GM12878 (cell line): Measurements from ENCODE around the gene CGN.

Experiments
- BRCA1 ChIP-seq: IDR thresholded peaks from 2 replicates; pipeline ENCODE4 v1.6.1; 2011; ENCODE audit warnings: low read depth, low read length, improper control_type of control experiment
- EP300 ChIP-seq, 2 experiments: fragments of 150-350 bp in 1 of 2; IDR thresholded peaks; 2 replicates each; pipeline ENCODE4 v1.6.1; 2011 to 2012; ENCODE audit warnings: low read depth in 2 of 2, low read length in 2 of 2, borderline replicate concordance in 1 of 2, improper control_type of control experiment in 1 of 2, inconsistent platforms in 1 of 2; ENCODE audit not compliant: control insufficient read depth in 1 of 2
- FOXM1 ChIP-seq: IDR thresholded peaks from 2 replicates; pipeline ENCODE4 v1.6.1; 2012; ENCODE audit warnings: low read depth, mild to moderate bottlenecking, inconsistent platforms, low read length, moderate library complexity
- PML ChIP-seq: IDR thresholded peaks from 2 replicates; pipeline ENCODE4 v1.6.1; 2012; ENCODE audit warnings: low read length, inconsistent platforms
- TF ChIP-seq, protein P1 (sequence below): IDR thresholded peaks from 2 replicates; pipeline ENCODE4 v1.6.1; 2011; ENCODE audit warnings: low read depth, mild to moderate bottlenecking, low read length, moderate library complexity, borderline replicate concordance; ENCODE audit errors: extremely low read depth

DNA sequence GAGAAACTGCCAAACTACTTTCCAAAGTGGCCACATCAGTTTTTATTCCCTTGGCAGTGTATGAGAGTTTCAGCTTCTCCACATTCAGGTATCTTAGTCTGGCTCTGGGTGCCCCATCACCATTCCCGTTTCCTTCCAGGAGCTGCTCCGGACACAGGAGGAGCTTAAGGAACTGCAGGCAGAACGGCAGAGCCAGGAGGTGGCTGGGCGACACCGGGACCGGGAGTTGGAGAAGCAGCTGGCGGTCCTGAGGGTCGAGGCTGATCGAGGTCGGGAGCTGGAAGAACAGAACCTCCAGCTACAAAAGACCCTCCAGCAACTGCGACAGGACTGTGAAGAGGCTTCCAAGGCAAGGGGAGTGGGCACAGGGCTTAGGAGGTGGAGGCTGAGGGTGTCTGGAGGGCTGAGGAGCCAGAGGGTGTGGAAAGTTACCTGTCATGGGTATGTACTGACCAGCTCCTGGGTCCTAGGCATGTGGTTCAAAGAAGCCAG lies 18.1 kb downstream of the CGN start:
- TF ChIP-seq PML: no peak
- no peak for TF ChIP-seq EP300 (IDR thresholded peaks at IDR 0.05; ENCODE audit: borderline replicate concordance in 1 of 2, control insufficient read depth in 1 of 2, low read depth in 2 of 2, low read length in 2 of 2)
- TF ChIP-seq FOXM1: no peak
- TF ChIP-seq, protein P1, sequence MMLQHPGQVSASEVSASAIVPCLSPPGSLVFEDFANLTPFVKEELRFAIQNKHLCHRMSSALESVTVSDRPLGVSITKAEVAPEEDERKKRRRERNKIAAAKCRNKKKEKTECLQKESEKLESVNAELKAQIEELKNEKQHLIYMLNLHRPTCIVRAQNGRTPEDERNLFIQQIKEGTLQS: no peak
- TF ChIP-seq BRCA1: no peak
